ENCODE results near the gene NEK11.

The NEK11 gene

DNA sequence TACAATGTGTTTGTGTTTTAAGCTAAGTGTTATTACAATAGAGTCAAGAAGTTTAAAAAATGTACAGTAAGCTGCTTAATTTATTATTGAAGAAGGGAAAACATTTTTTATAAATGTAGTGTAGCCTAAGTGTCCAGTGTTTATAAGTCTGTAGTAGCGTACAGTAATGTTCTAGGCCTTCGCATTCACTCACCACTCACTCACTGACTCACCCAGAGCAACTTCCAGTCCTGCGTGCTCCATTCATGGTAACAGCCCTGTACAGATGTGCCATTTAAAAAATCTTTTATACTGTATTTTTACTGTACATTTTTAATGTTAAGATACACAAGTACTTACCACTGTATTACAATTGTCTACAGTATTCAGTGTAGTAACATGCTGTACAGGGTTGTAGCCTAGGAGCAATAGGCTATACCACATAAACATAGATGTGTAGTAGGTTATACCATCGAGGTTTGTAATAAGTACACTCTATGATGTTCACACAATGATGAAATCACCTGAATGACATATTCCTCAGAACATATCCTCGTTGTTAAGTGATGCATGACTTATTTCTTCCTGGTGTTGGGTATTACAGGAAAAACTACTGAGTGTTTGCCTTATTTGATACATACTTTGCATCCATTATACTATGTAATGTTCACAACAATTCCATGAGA lies 198.3 kb downstream of the NEK11 start:
- no peak for DNase-seq

DNA sequence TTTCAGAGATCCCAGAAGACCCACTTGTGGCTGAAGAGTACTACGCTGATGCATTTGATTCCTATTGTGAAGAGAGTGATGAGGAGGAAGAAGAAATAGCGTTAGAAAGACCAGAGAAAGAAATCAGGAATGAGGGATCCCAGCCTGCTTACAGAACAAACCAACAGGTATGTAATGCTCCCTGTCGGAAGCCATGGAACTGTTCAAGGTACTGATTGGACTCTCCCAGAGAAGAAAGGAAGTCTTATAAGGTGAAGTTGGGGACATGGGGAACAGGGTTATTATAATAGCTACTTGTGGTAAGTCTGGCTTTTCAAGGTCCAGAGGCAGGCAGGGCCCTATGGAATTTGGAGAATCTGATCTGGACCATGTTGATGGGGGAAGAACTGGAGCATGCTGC lies 201.8 kb downstream of the NEK11 start:
- DNase-seq: no peak

DNA sequence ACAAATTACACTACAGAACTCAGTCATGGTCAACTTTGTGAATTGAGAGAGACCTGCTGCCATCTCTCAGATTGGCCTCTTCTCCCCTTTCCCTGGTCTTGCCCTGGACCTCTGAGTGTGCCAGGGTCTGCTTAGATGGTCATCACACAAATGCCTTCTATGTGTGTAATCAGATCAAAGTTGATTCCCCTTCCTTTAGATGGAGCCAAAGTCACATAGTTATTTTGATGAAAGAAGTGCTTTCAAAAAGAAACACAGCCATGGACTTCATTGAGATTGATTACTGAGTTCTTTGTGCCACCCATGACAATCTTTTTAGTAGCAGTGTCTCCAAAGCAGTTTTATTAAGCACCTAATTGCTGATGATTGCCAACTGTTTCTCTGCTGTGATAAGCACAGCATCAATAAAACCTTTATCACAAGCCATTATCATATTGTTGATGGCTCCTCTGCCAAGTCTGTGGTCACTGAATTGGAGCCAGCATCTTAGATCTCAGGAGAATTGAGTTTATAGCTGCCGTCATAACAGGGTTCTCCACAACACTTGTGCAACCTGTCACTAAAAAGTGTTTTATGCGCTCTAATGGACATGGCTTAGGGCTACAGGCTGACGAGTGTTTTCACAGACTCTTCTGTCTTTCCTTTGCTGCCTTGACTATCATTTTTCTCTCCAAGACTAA lies 205.2 kb downstream of the NEK11 start:
- DNase-seq: no peak

- DNase-seq: no peak
Observed at GRCh38 chr3:131232711-131233267, 206.1 kb downstream of the NEK11 start.

DNA sequence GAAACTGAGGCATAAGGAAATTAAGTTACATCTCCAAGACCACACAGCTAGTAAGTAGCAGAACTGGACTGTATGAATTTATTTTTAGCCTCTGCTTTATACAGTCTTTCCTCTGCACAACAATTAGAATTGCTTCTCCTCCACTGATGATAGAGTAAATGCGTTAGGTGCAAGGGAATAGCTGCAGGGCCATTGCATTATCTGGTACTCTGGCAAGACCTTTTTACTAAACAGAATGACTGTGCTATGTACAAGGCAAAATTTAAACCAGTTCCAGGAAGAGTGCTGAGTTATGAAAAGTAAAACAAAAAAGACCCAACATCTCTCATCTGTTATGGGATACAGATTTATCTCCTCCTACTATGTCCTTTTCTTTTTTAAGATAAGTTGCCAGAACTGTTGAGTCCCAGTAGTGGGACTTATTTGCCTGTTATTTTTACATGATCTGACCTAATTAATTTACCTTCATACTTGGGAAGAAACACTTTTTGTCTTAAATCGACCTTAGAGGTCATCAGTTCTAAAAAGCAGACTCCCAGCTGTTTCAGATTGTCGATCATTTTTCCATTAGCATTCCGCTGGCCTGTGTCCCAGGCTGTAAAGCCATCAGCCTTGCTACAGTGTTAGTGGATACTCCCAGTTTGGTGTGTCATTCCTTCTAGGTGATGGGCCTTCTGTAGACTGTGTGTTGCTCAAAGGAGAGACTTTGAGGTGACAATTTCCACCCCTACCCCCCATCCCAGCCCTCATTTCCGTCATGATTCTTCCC lies 207.4 kb downstream of the NEK11 start:
- no peak for DNase-seq

DNA sequence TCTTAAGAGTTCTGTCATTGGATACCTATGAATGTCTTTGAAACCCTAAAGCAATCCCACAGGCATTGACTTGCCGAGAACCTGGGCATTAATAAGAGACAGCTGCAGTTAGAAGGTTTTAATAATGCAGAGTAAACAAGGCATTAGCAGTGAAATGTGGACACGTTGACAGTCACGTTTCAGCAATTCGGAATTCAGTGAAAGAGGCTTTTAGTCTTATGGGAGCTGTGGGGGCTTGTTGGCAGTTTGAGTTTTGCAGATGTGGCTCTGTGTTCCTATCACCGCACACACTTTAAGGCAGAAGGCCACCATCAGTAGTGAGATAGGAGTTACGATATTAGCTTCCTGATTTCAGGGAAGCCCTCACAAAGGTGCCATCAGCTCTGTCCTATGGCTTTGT lies 209.7 kb downstream of the NEK11 start:
- DNase-seq: no peak

DNA sequence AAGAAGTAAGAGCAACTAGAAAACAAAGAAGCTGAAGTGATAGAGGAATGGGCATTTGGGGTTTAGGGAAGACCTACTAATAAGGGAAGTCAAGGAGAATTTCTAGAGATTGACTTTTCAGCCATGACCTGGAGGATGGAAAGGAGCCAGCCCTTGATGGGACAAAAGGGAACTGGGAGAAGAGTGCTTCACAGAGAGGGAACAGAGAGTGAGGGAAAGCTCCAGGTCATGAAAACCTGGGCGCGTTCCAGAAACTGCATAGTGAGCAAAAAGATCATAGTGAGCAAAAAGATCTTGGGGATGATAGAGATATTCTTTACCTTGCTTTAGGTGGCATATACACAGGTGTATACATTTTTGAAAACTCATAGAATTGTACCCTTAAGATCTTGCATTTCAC lies 211.8 kb downstream of the NEK11 start:
- no peak for DNase-seq

DNA sequence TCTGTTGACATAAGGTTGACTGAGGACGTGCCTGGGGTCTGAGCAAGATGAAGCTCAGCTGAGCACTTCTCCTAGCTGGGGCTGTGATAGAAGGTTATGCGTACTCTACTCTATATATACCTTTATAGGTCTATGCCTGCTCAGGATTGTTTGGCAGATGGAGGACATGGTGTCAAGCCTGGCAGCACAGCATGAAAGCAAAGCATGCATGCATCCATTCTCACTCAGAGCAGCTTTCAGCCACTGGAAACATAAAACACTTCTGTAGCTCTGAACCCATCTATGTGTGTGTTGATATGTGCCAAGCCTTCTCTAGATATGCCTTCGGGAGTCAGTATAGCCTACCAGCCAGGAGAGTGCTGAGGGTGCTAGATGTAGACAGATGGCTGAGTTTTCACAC lies 212.6 kb downstream of the NEK11 start:
- no peak for DNase-seq

DNA sequence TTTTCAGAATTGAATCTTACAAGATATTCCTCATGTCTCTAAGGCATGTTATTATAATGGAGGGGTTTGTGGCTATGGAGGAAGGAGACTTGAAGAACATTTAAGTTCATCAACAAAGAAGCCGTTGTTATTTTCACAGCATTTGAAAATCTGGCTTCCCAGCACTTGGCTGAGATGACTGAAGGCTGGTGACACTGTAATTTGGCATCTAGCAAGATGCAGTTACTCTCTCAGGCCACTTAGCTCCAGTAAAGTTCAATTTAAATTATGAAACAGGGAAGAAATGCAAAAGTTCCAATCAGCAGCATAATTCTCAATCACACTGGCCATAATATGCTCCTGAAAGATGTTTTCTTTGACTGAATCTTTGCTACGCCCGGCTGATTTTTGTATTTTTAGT lies 215.5 kb downstream of the NEK11 start:
- no peak for DNase-seq

DNA sequence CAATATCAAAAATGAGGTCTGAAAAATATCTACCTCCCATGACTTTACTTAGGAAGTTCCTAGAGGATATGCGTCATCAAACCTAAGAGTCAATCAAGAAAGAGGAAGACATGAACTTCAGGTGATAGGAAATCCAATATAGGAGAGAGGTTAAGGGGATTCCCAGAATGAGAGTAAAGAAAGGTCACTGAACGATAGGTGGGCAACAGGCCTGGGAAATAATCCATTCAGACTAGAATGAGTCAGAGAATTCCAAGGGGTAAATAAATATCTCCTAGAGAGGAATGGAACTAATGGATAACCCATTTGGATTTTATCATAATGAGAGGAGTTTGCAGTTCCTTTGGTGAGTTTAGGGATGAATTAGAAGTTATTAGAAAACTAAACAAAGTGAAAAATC lies 223.8 kb downstream of the NEK11 start:
- DNase-seq: no peak

- no peak for DNase-seq
Observed at GRCh38 chr3:131260525-131260924, 233.8 kb downstream of the NEK11 start.

DNA sequence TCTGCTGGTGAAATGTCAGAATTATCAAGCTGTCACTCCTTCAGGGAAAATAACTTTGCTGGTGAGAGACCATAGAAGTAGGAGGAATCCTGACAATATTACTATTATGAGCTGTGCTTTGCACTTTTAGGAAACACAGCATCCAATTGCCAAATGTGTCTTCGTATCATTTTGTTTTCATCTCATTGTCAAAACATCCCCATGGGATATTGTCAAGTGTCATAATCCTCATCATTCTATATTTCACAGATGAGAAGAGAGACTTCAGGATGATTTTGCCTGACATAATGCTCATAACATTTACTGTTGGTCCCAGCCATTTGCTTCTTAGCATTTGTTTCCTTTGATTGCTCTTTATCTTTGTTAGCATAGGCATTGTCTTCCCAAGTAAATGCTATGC lies 234.4 kb downstream of the NEK11 start:
- no peak for DNase-seq

DNA sequence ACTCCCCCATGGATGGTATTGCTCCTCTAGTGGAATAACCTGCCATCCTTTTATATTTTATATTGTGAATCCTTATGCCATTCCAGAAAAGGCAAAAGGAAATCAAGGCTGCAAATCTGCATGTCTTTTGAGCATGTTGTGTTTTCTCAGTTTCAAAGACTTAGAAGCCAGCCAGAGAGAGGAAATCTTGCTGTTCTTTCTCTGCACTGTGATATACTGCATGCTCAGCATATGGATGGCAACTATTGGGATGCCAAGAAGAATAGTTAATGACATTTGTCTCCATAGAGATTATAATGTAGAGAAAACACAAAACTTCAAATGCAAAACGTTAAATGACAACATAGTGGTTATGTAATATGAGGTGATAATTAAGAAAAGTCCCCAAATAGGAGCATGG lies 248.9 kb downstream of the NEK11 start:
- no peak for DNase-seq

DNA sequence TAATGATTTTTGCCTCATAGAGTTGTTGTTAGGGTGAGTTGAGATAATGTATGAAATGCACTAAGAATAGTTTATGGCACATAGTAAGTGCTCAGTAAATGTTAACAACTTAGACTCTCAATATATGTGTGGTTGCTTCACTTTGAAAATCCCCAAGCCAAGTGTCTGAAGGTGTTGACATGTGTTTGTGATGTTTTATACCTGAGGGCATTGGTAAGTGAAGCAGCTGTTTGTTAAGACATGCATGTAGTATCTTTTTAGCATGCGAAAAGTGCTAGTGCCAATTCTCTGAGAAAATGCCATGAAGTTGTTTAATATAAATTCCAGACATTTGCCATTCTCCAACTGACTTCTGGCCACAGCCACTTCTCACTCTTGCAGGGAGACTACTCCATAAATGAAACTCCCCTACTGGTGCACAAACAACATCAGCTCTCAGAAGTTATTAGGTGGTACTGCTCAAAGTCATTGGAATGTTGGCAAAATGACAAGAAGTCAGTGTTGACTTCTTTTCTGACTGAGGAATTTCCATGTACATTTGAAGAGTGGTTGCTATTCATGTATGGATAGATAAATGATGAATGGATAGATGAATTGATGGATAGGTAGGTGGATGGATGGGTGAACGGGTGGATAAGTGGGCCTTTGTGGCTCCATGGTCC lies 251.3 kb downstream of the NEK11 start:
- DNase-seq: no peak

- no peak for DNase-seq
Observed at GRCh38 chr3:131279577-131279976, 252.9 kb downstream of the NEK11 start.

GRCh38 chr3:131282379-131282778 lies 255.7 kb downstream of the NEK11 start:
- DNase-seq: no peak

GRCh38 chr3:131282967-131283366 lies 256.3 kb downstream of the NEK11 start:
- DNase-seq: no peak

DNA sequence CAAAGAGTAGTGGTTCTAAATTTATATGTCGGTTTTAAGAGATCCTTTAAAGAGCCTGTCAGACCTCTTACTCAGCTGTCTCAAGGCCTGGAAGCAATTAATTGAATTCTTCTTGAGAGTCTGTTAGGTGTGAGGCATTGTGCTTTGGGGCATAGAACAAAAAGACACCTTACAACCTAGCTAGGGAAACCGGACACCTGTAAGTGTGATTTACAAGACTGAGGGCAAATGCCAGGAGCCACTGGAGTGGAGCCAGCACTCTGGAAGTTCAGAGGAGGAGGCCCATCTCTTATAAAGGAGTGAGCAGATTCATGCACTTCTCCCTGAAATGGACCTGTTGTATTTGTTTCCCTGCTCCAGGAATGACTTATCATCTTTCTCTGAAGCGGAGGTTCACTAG lies 257.2 kb downstream of the NEK11 start:
- no peak for DNase-seq

DNA sequence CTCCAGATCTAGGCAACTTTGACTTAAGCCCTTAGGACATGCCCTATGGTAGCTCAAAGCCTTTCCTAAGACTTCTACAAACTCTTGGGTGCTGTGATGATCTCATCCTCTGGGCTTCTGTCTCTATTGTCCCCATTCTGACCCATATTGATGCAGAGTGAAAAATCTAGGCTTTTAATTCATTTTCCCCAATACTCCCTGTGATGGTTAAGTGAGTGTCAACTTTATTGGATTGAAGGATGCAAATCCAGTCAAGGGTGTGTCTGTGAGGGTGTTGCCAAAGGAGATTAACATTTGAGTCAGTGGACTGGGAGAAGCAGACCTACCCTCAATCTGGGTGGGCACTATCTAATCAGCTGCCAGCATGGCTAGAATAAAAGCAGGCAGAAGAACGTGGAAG lies 257.6 kb downstream of the NEK11 start:
- no peak for DNase-seq

DNA sequence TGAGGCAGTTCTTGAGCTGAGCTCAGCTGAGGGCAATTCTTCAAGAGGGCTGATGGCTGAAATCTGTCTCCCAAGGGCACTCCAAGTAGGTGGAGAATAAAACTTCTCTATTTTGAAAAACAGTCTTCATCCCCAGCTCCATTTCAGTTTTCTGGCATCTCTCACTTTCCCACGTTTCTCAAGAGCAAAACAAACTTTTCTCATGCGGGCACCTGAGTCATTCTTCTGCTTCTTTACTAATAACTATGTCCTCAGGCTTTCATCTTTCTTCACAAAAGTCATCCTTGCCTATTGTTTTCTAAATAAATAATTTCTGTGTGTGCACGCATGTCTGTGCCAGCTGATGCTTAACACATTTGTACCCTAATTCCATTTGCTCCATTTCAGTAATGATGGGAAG lies 258.8 kb downstream of the NEK11 start:
- DNase-seq: no peak

GRCh38 chr3:131299836-131300235 lies 273.2 kb downstream of the NEK11 start:
- no peak for DNase-seq

GRCh38 chr3:131303848-131304247 lies 277.2 kb downstream of the NEK11 start:
- no peak for DNase-seq

DNA sequence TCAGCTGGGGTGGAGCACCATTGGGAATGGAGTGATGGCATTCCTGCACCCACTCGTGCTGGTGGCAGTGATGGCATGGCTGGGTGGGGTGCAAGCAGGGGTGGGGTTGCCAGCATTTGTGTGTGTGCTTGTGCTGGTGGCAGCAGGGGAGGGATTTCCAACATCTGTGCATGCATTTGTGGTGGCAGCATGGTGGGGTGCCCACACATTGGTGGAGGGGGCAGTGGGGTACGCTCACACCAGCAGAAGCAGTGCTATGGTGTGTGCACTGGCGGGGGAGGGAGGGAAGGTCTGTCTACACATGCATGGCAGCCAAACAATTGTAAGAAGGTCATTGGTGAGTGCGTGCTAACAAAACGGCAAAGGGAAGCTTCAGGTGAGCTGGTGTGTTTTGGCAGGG lies 278.2 kb downstream of the NEK11 start:
- no peak for DNase-seq

Measured in activated effector memory CD4-positive, alpha-beta T cell treated with anti-CD3 and anti-CD28 coated beads, Interleukin-2, amount 50 U/mL, for 16 hours (primary cell).